Measurements from ENCODE around the gene RNF207.

The RNF207 gene

GRCh38 chr1:6199298-6200187, 6.4 kb upstream of the RNF207 start, which contains the start of gene RPL22:
RPL22 (minus strand) TSS chr1:6199595; CDS start chr1:6199573, 22 bp downstream.
- Histone ChIP-seq H4K91ac (ENCODE audit: low read length) (peak within 1 kb of the TSS; percentile 90), H2BK5ac (ENCODE audit: low read depth, low read length, poor library complexity, severe bottlenecking) (peak within 1 kb of the TSS; percentile 66), H3K23ac (ENCODE audit: low read length in 2 of 2) (peak within 1 kb of the TSS in 1 of 2 experiments; percentile 23), H2AK5ac (ENCODE audit: low read length, severe bottlenecking) (peak within 1 kb of the TSS; percentile 21), H2BK15ac (ENCODE audit: low read depth, poor library complexity, severe bottlenecking) (peak within 1 kb of the TSS; percentile 77), H3K4me2 (ENCODE audit: low read length, poor library complexity, severe bottlenecking) (peak within 1 kb of the TSS; percentile 70), H3K27ac (ENCODE audit: low read length, poor library complexity, severe bottlenecking) (peak within 1 kb of the TSS; percentile 65), H3K4ac (ENCODE audit: low read depth in 1 of 2, low read length in 2 of 2) (peak within 1 kb of the TSS; percentile 93 to 96), H2BK12ac (ENCODE audit: low read length in 2 of 2) (peak within 1 kb of the TSS in 1 of 2 experiments; percentile 47), H3K36me3 (ENCODE audit: control insufficient read depth in 1 of 2, insufficient read depth in 2 of 2, low read depth in 1 of 2, low read length in 2 of 2) (peaks cover 15 to 21% of the 10 kb centered on the region in 2 experiments), H3K9ac (ENCODE audit: low read length) (peak within 1 kb of the TSS; percentile 98), H2AFZ (ENCODE audit: low read depth, low read length) (peak within 1 kb of the TSS; percentile 92), H3K27me3 (ENCODE audit: control insufficient read depth in 1 of 2, insufficient read depth in 1 of 2, low read length in 2 of 2) (no peaks in the 10 kb centered on the region), H3K9me3 (ENCODE audit: control insufficient read depth, low read length) (no peaks in the 10 kb centered on the region), H3K18ac (ENCODE audit: low read depth in 1 of 2, low read length in 2 of 2) (peak within 1 kb of the TSS; percentile 95 to 98), H3K14ac (ENCODE audit: low read length in 2 of 2) (peak within 1 kb of the TSS; percentile 76 to 97), H3K4me1 (ENCODE audit: control insufficient read depth, insufficient read depth, low read depth, low read length) (peaks cover 11% of the 10 kb centered on the region), H2BK120ac (ENCODE audit: low read depth, low read length) (peak within 1 kb of the TSS; percentile 45), H3K4me3 (ENCODE audit: insufficient read depth in 1 of 2, low read depth in 1 of 2, low read length in 2 of 2) (peak within 1 kb of the TSS; percentile 95 to 99), H3K79me1 (replicated peaks; ENCODE audit: low read length, poor library complexity, severe bottlenecking) (peaks cover 2% of the 10 kb centered on the region), H4K8ac (ENCODE audit: low read length) (peak within 1 kb of the TSS; percentile 92)
- under 1% methylated on average over 53 of the region's 53 CpGs for WGBS
- peak; percentile 99 for DNase-seq

GRCh38 chr1:6200188-6200809, 5.6 kb upstream of the RNF207 start:
- Histone ChIP-seq H3K4ac (ENCODE audit: low read depth in 1 of 2, low read length in 2 of 2) (peak overlapping the region; percentile 93 to 96), H2AFZ (ENCODE audit: low read depth, low read length) (peak overlapping the region; percentile 85), H2BK12ac (ENCODE audit: low read length in 2 of 2) (peak overlapping the region in 1 of 2 experiments; percentile 47), H3K14ac (ENCODE audit: low read length in 2 of 2) (no peak overlapping the region), H2AK5ac (ENCODE audit: low read length, severe bottlenecking) (peak overlapping the region; percentile 13), H3K27me3 (ENCODE audit: control insufficient read depth in 1 of 2, insufficient read depth in 1 of 2, low read length in 2 of 2) (no peaks in the 10 kb centered on the region), H3K4me1 (ENCODE audit: control insufficient read depth, insufficient read depth, low read depth, low read length) (peaks cover 15% of the 10 kb centered on the region), H3K4me2 (ENCODE audit: low read length, poor library complexity, severe bottlenecking) (peak overlapping the region; percentile 70), H3K36me3 (ENCODE audit: control insufficient read depth in 1 of 2, insufficient read depth in 2 of 2, low read depth in 1 of 2, low read length in 2 of 2) (peaks cover 10 to 17% of the 10 kb centered on the region in 2 experiments), H2BK120ac (ENCODE audit: low read depth, low read length) (peak overlapping the region; percentile 45), H3K27ac (ENCODE audit: low read length, poor library complexity, severe bottlenecking) (peak overlapping the region; percentile 65), H3K9ac (ENCODE audit: low read length) (peak overlapping the region; percentile 98), H4K8ac (ENCODE audit: low read length) (peak overlapping the region; percentile 86), H2BK15ac (ENCODE audit: low read depth, poor library complexity, severe bottlenecking) (no peak overlapping the region), H3K23ac (ENCODE audit: low read length in 2 of 2) (no peak overlapping the region), H2BK5ac (ENCODE audit: low read depth, low read length, poor library complexity, severe bottlenecking) (peak overlapping the region; percentile 37), H3K9me3 (ENCODE audit: control insufficient read depth, low read length) (no peaks in the 10 kb centered on the region), H3K18ac (ENCODE audit: low read depth in 1 of 2, low read length in 2 of 2) (peak overlapping the region; percentile 67 to 82), H3K4me3 (ENCODE audit: insufficient read depth in 1 of 2, low read depth in 1 of 2, low read length in 2 of 2) (peak overlapping the region; percentile 15 to 95), H4K91ac (ENCODE audit: low read length) (peak overlapping the region; percentile 81), H3K79me1 (replicated peaks; ENCODE audit: low read length, poor library complexity, severe bottlenecking) (peaks cover 2% of the 10 kb centered on the region)
- no peak for DNase-seq
- 74% methylated on average over 10 of the region's 10 CpGs for WGBS

GRCh38 chr1:6202256-6202655, 3.7 kb upstream of the RNF207 start:
- peaks cover 3 to 7% of the 10 kb centered on the region in 2 experiments for H3K36me3 ChIP-seq (ENCODE audit: control insufficient read depth in 1 of 2, insufficient read depth in 2 of 2, low read depth in 1 of 2, low read length in 2 of 2)
- no peak overlapping the region for H3K9ac ChIP-seq (ENCODE audit: low read length)
- no peak overlapping the region for H3K18ac ChIP-seq (ENCODE audit: low read depth in 1 of 2, low read length in 2 of 2)
- H2BK5ac ChIP-seq (ENCODE audit: low read depth, low read length, poor library complexity, severe bottlenecking): no peak overlapping the region
- no peak overlapping the region for H3K23ac ChIP-seq (ENCODE audit: low read length in 2 of 2)
- H3K4ac ChIP-seq (ENCODE audit: low read depth in 1 of 2, low read length in 2 of 2): no peak overlapping the region
- H3K9me3 ChIP-seq (ENCODE audit: control insufficient read depth, low read length): no peaks in the 10 kb centered on the region
- H3K4me1 ChIP-seq (ENCODE audit: control insufficient read depth, insufficient read depth, low read depth, low read length): peaks cover 29% of the 10 kb centered on the region
- H4K8ac ChIP-seq (ENCODE audit: low read length): no peak overlapping the region
- no peak overlapping the region for H3K4me2 ChIP-seq (ENCODE audit: low read length, poor library complexity, severe bottlenecking)
- H3K14ac ChIP-seq (ENCODE audit: low read length in 2 of 2): no peak overlapping the region
- no peak overlapping the region for H3K4me3 ChIP-seq (ENCODE audit: insufficient read depth in 1 of 2, low read depth in 1 of 2, low read length in 2 of 2)
- H3K79me1 ChIP-seq (replicated peaks; ENCODE audit: low read length, poor library complexity, severe bottlenecking): no peaks in the 10 kb centered on the region
- H3K27me3 ChIP-seq (ENCODE audit: control insufficient read depth in 1 of 2, insufficient read depth in 1 of 2, low read length in 2 of 2): peaks cover 0 to 7% of the 10 kb centered on the region in 2 experiments
- no peak overlapping the region for H4K91ac ChIP-seq (ENCODE audit: low read length)
- DNase-seq: no peak
- no peak overlapping the region for H2BK12ac ChIP-seq (ENCODE audit: low read length in 2 of 2)
- no peak overlapping the region for H2AFZ ChIP-seq (ENCODE audit: low read depth, low read length)
- no peak overlapping the region for H2AK5ac ChIP-seq (ENCODE audit: low read length, severe bottlenecking)
- H3K27ac ChIP-seq (ENCODE audit: low read length, poor library complexity, severe bottlenecking): no peak overlapping the region
- no peak overlapping the region for H2BK15ac ChIP-seq (ENCODE audit: low read depth, poor library complexity, severe bottlenecking)
- no peak overlapping the region for H2BK120ac ChIP-seq (ENCODE audit: low read depth, low read length)
- WGBS: 87% methylated on average over 6 of the region's 7 CpGs

- Histone ChIP-seq H2BK12ac (ENCODE audit: low read length in 2 of 2) (no peak overlapping the region), H3K18ac (ENCODE audit: low read depth in 1 of 2, low read length in 2 of 2) (no peak overlapping the region), H3K27ac (ENCODE audit: low read length, poor library complexity, severe bottlenecking) (no peak overlapping the region), H2BK5ac (ENCODE audit: low read depth, low read length, poor library complexity, severe bottlenecking) (no peak overlapping the region), H3K9ac (ENCODE audit: low read length) (no peak overlapping the region), H2AFZ (ENCODE audit: low read depth, low read length) (no peak overlapping the region), H3K4me3 (ENCODE audit: insufficient read depth in 1 of 2, low read depth in 1 of 2, low read length in 2 of 2) (peak overlapping the region; percentile 43 to 64), H3K27me3 (ENCODE audit: control insufficient read depth in 1 of 2, insufficient read depth in 1 of 2, low read length in 2 of 2) (peaks cover 0 to 19% of the 10 kb centered on the region in 2 experiments), H3K4me2 (ENCODE audit: low read length, poor library complexity, severe bottlenecking) (peak overlapping the region; percentile 12), H3K9me3 (ENCODE audit: control insufficient read depth, low read length) (no peaks in the 10 kb centered on the region), H3K14ac (ENCODE audit: low read length in 2 of 2) (no peak overlapping the region), H4K91ac (ENCODE audit: low read length) (no peak overlapping the region), H3K4me1 (ENCODE audit: control insufficient read depth, insufficient read depth, low read depth, low read length) (peaks cover 35% of the 10 kb centered on the region), H3K23ac (ENCODE audit: low read length in 2 of 2) (no peak overlapping the region), H4K8ac (ENCODE audit: low read length) (no peak overlapping the region), H3K36me3 (ENCODE audit: control insufficient read depth in 1 of 2, insufficient read depth in 2 of 2, low read depth in 1 of 2, low read length in 2 of 2) (peaks cover 0 to 21% of the 10 kb centered on the region in 2 experiments), H2BK15ac (ENCODE audit: low read depth, poor library complexity, severe bottlenecking) (peak overlapping the region; percentile 20), H2BK120ac (ENCODE audit: low read depth, low read length) (no peak overlapping the region), H3K79me1 (replicated peaks; ENCODE audit: low read length, poor library complexity, severe bottlenecking) (no peaks in the 10 kb centered on the region), H2AK5ac (ENCODE audit: low read length, severe bottlenecking) (no peak overlapping the region), H3K4ac (ENCODE audit: low read depth in 1 of 2, low read length in 2 of 2) (no peak overlapping the region)
- no peak for DNase-seq
- 64% methylated on average over 24 of the region's 25 CpGs for WGBS
Measured at GRCh38 chr1:6206520-6206855, 569 bp downstream of the RNF207 start.

All from mesenchymal stem cell (in vitro differentiated cells and primary cell).